Brain microvascular endothelial cell (primary cell): ENCODE measurements around the gene ST8SIA1.

Experiments
- DNase-seq: peaks from one replicate; pipeline ENCODE4 v3.0.0-alpha.2; 2020
- H3K27ac ChIP-seq: fragments of 250-450 bp; sonication (Bioruptor Pico); 2 replicates; pipeline ENCODE4 v1.5.1; 2020; ENCODE audit warnings: mild to moderate bottlenecking, moderate library complexity
- H3K27me3 ChIP-seq: fragments of 250-450 bp; sonication (Bioruptor Pico); replicated peaks from 2 replicates; pipeline ENCODE4 v1.5.1; 2020; ENCODE audit warnings: mild to moderate bottlenecking
- H3K36me3 ChIP-seq: fragments of 250-450 bp; sonication (Bioruptor Pico); replicated peaks from 2 replicates; pipeline ENCODE4 v1.5.1; 2020; ENCODE audit warnings: mild to moderate bottlenecking
- H3K4me3 ChIP-seq: 2 replicates; pipeline ENCODE4 v1.5.1; 2011; ENCODE audit warnings: low read depth, mild to moderate bottlenecking, control low read depth, low read length, moderate library complexity
- CTCF ChIP-seq: IDR thresholded peaks from 2 replicates; pipeline ENCODE4 v1.5.1; 2011; ENCODE audit warnings: low read depth, mild to moderate bottlenecking, moderate library complexity, low read length, control low read depth, inconsistent platforms; ENCODE audit errors: missing control alignments
- in situ Hi-C: cut with HindIII; loops from 2 replicates; pipeline ENCODE4 v1.10.0; 2017; ENCODE audit warnings: low sequenced_read_pairs, low pct_ligation_motif_present

The ST8SIA1 gene

DNA sequence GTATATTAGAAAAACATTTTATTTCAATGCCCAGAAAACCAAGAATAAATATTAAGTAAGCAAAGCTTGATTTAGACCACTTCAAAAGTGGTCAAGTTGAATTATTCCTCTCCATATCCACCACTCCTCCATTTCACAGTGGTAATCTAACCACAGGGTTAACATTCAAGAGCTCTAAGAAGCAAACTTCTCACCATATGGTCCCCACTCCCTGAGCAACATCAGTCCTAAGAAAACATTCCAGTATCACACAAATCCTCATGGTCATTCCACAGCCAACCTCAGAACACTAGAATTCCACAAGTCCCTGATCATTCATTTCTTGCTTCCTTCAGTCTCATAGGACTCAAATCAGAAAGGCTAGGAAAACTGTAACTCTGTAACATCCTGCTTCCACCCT lies 47.9 kb downstream of the ST8SIA1 start:
- no peak overlapping the region for H3K4me3 ChIP-seq
- peak overlapping the region; percentile 64 for H3K27ac ChIP-seq
- peak; percentile 82 for DNase-seq
- in situ Hi-C loops: no loop called here
- no peaks in the 10 kb centered on the region for H3K27me3 ChIP-seq
- no peaks in the 10 kb centered on the region for H3K36me3 ChIP-seq
- no peak for TF ChIP-seq CTCF

- in situ Hi-C loops: no loop called here
- H3K27me3 ChIP-seq: no peaks in the 10 kb centered on the region
- DNase-seq: no peak
- no peak for TF ChIP-seq CTCF
- no peaks in the 10 kb centered on the region for H3K36me3 ChIP-seq
- no peak overlapping the region for H3K4me3 ChIP-seq
- no peak overlapping the region for H3K27ac ChIP-seq
These were observed 48.7 kb downstream of the ST8SIA1 start for GRCh38 chr12:22285846-22286245.

GRCh38 chr12:22284871-22285270 lies 49.6 kb downstream of the ST8SIA1 start:
- DNase-seq: no peak
- TF ChIP-seq CTCF: no peak
- Histone ChIP-seq H3K27me3 (no peaks in the 10 kb centered on the region), H3K27ac (no peak overlapping the region), H3K36me3 (no peaks in the 10 kb centered on the region), H3K4me3 (no peak overlapping the region)
- in situ Hi-C loops: no loop called here

GRCh38 chr12:22283508-22283907 lies 51.0 kb downstream of the ST8SIA1 start:
- Histone ChIP-seq H3K27ac (peak overlapping the region; percentile 85), H3K36me3 (no peaks in the 10 kb centered on the region), H3K27me3 (no peaks in the 10 kb centered on the region), H3K4me3 (no peak overlapping the region)
- peak; percentile 11 for TF ChIP-seq CTCF
- in situ Hi-C loops: no loop called here
- DNase-seq: no peak

DNA sequence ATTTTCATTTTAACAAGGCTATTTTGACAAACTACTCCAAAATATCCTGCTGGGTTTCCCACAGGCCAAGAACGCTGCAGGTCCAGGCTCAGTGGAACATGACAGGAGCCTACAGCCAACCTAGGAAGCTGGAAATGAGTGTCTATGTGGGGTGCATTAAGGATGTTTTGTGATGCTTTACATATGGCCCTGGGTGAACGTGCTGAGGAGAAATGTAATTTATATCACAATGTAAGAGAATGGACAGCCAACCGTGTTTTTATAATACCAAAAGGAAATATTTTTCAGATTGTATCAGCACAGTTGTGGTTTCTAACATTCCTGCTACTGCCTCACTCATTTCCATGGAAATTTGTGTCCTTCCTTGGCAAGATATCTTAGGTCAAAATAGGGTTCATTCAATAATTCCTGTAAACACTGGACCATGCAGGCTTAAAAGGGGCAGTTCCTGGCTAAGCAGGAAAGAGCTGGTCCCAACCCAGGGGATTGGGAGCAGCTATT lies 51.5 kb downstream of the ST8SIA1 start:
- H3K27ac ChIP-seq: peak overlapping the region; percentile 85
- no peaks in the 10 kb centered on the region for H3K27me3 ChIP-seq
- in situ Hi-C loops: no loop called here
- peak; percentile 57 for DNase-seq
- TF ChIP-seq CTCF: no peak
- no peaks in the 10 kb centered on the region for H3K36me3 ChIP-seq
- no peak overlapping the region for H3K4me3 ChIP-seq

DNA sequence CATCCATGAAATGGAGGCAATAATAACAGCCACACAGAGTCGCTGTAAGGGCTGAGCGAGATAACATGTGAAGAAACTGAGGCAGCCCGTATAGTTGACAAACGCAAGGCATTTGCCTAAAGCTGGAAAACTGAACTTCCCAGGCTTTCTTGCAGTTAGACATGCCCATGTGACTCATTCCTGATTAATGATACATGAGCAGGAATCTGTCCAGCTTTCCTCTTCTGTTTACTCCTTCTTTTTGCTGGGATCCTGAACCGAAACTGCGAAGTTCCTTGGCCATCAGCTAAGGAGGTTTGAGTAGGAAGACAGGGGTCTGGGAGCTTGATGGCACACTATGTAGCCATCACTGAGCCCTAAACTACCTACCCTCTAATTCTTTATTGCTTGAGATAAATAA lies 52.2 kb downstream of the ST8SIA1 start:
- peak; percentile 51 for DNase-seq

More for the DNA sequence above, 52.2 kb downstream of the ST8SIA1 start:
- in situ Hi-C loops: no loop called here
- H3K27ac ChIP-seq: peak overlapping the region; percentile 85
- no peaks in the 10 kb centered on the region for H3K36me3 ChIP-seq
- no peak overlapping the region for H3K4me3 ChIP-seq
- H3K27me3 ChIP-seq: no peaks in the 10 kb centered on the region
- no peak for TF ChIP-seq CTCF
